Cerebellar nuclear complex (tissue), 1 donor: ENCODE measurements around the gene GRIN2A.

Source experiments
- DNase-seq, 2 experiments: peaks; one replicate each; lab custom pipeline; 2025; lab: John Stamatoyannopoulos, UW

The GRIN2A gene

GRCh38 chr16:9860876-9861275 lies 321.4 kb downstream of the GRIN2A start:
- DNase-seq, result no peak

- DNase-seq, result no peak
Observed at GRCh38 chr16:9859701-9860327, 322.4 kb downstream of the GRIN2A start.

GRCh38 chr16:9854675-9855074 lies 327.6 kb downstream of the GRIN2A start:
- DNase-seq, result no peak

- DNase-seq, result no peak
Observed at GRCh38 chr16:9852003-9852402, 330.2 kb downstream of the GRIN2A start.

- no peak for DNase-seq
Observed at GRCh38 chr16:9850817-9851216, 331.4 kb downstream of the GRIN2A start.

GRCh38 chr16:9849697-9850245 lies 332.5 kb downstream of the GRIN2A start:
- DNase-seq, result no peak

GRCh38 chr16:9847146-9847545 lies 335.1 kb downstream of the GRIN2A start:
- DNase-seq, result no peak

GRCh38 chr16:9846362-9847099 lies 335.7 kb downstream of the GRIN2A start:
- DNase-seq, result no peak

GRCh38 chr16:9845661-9846361 lies 336.4 kb downstream of the GRIN2A start:
- DNase-seq, result no peak

- no peak for DNase-seq
Observed at GRCh38 chr16:9844361-9844760, 337.9 kb downstream of the GRIN2A start.

- no peak for DNase-seq
Observed at GRCh38 chr16:9843424-9844018, 338.7 kb downstream of the GRIN2A start.

GRCh38 chr16:9840761-9841665 lies 341.2 kb downstream of the GRIN2A start:
- DNase-seq, result no peak

- DNase-seq, result no peak
Observed at GRCh38 chr16:9837481-9837880, 344.7 kb downstream of the GRIN2A start.

- no peak for DNase-seq
Observed at GRCh38 chr16:9836118-9836736, 346.0 kb downstream of the GRIN2A start.

GRCh38 chr16:9827062-9827752 lies 355.0 kb downstream of the GRIN2A start:
- DNase-seq, result no peak

GRCh38 chr16:9826656-9827055 lies 355.6 kb downstream of the GRIN2A start:
- DNase-seq, result no peak

GRCh38 chr16:9824200-9825068 lies 357.8 kb downstream of the GRIN2A start:
- DNase-seq, result no peak

GRCh38 chr16:9823510-9823909 lies 358.7 kb downstream of the GRIN2A start:
- no peak for DNase-seq

- no peak for DNase-seq
Observed at GRCh38 chr16:9821970-9822369, 360.3 kb downstream of the GRIN2A start.
